ENCODE measurements around the gene CTBP2. TPM values are rescaled to one million over a fixed set of nuclear protein-coding genes. Genes with fewer than 3 reads are reported as not detected.

CTBP2 gene
- 94.2 TPM for polyA plus RNA-seq (2013, experiment 1 of 2; ENCODE audit: insufficient read length)
- 77.1 TPM for polyA plus RNA-seq (2013, experiment 2 of 2; ENCODE audit: insufficient read length)

DNA sequence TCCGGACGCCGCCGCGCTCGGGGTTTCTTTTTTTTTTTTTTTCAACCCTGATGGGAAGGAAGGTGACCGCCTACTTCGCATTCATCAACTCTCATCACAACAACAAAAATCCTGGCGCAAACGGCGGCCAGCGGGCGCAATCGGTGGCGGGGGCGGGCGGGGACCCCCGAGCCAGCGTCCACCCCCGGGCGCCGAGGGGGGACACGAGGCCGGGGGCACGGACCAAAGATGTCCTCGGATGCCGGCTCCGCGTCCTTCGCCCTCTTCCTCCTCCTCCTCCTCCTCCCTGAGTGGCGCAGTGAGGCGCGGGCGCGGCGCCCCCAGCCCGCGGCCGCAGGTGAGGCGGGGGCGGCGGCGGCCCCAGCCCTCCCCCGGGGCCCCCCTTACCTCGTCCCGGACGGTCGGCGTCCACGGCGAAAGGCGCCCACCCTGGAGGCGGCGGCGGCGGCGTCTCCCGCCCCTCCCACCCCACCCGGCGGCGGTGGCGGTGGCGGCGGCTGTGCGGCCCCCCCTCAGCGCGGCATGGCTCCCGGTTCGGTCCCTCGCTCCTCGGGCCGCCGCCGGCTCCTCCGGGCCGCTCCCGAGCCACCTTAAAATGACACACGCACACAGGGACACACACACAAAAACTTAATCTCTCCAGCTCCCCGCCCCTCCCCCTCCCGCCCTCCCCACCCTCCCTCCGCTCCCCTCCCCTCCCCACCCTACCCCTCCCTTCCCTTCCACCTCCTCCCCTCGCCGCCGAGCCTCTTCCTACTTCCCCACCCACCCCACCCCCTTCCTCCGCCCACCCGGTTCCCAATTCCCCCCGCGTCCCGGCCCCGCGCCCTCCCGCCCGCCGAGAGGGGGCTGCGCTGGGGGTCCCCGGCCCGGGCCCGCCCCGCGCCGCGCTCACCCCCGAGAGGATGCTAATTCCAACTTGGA, at the start of gene CTBP2:
Gene CTBP2, minus strand, starts transcription at position 632 of the 924 bp plus-strand sequence.
- peak; percentile 71 for DNase-seq

DNA sequence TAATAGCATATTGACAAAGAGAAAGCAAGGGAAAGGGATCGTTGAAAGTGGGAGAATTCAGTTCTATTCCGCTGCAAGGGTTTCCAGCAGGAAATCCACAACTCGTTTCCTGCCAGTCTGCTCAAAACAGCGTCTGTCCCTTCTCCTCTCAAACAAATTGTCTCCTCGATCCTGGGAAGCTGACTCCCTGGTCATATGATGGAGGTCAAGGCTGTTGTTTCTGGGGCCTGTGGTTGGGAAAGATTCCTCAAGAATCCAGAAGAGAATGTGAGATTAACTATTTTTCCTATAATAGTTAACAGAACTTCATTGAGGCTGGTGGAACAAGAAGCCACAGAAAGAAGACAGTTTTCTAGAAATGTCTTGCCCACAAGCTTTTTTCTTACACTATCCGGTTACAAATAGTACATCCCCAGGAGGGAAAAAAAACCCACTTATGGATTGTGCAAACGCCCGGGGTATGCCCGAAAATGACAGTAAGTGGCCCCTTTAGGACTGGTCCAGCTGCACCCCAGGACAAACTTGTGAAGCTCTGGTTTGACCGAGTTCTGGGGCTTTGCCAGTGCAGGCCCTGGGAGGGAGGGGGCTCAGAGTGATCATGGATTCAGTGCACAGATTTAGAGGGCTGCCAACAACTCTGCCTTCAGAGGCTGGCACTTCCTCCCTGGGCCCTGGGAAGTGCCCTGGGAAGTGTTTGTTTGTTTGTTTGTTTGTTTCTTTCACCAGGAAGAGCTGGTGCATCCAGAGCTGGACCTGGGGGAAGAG, 49.4 kb upstream of the CTBP2 start:
- peak; percentile 55 for DNase-seq

DNA sequence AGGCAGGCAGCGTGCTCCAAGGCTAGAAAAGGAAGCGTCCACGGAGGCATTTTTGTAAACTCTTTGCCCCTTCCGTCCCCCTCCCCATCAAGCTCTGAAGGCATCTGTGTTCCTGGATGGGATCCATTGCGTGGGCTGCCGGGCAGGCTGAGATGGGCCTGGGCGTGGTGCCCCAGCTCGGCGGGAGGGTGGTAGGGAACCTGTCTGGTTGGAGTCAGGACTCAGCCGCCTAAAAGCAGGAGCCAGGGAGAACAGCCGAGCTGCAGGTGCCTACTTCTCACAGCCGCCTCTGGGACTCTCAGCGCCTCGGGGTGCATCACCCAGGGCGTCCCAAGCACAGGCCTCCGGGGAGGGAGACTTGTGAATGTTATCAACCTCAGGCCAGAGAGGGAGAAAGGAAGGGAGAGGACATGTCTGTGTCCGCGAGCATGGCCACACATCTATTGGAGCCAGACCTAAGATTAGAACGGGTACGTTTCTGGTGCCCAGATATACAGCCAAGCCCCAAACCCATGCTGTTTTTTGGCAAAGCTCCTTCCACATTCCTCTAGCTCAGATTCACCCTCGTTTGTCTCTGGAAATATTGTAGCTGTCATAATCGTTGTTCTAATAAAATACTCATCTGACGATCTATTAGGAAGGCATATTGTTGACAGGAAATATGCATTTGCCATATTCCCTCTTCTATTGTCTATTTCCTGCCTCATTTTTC, 48.6 kb upstream of the CTBP2 start:
- DNase-seq = peak; percentile 34

DNA sequence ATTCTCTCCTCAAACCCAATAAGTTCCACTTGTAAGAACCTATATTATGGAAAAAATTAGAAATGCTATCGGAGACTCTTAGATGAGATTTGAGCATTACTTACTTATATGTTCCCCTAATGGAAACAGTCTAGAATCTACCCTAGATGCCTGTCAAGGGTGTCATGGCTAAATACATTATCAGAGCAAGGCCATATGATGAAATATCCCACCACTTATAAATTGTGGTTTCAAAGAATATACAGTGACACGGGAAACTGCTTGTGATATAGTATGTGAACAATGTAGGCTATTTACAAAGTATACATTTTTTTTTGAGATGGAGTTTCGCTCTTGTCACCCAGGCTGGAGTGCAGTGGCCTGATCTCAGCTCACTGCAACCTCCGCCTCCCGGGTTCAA, 46.3 kb upstream of the CTBP2 start:
- peak; percentile 32 for DNase-seq

GRCh38 chr10:125205431-125205830, 45.1 kb upstream of the CTBP2 start:
- DNase-seq = no peak

- no peak for DNase-seq
Observed at GRCh38 chr10:125204400-125204799, 44.0 kb upstream of the CTBP2 start.

- no peak for DNase-seq
Observed at GRCh38 chr10:125203186-125203800, 42.9 kb upstream of the CTBP2 start.

GRCh38 chr10:125201791-125202622, 41.6 kb upstream of the CTBP2 start:
- no peak for DNase-seq

GRCh38 chr10:125201108-125201524, 40.8 kb upstream of the CTBP2 start:
- peak; percentile 18 for DNase-seq

DNA sequence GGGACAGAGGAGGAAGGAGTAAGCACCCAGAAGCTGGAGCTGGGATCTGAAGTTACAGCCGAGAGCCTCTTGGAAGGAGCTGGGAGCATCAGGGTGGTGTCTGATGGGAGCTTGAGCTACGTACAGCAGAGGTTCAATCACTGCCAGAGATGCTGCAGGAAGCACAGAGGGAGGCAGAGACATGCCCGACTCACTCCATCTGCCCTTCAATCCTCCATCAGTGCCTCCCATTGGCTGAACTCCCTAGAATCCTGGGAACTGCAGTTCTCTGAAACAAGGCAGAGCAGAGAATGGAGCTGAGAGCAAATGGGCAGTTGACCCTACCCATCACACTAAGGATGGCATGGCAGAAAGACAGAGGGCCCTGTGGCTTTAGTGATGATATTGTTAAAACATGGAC, 40.0 kb upstream of the CTBP2 start:
- no peak for DNase-seq

GRCh38 chr10:125199270-125199669, 38.9 kb upstream of the CTBP2 start:
- DNase-seq = no peak

DNA sequence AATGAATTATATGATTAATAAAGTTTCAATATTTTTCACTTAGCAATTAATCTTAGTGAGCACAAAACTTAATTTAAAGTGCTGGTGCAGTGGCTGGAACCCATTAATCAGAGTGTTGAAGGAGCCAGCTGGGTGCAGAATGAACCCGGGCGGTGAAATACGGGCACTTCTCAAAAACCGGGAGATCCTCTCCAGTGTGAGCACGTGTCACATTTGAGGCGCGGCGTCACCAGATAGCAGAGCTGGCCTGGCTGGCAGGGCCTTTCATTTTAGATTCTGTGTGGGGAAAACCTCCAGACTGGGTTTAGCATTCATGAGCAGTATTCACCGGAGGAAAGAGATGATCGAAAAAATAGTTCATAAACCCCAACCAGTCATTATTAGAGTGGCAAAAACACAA, 34.5 kb upstream of the CTBP2 start:
- DNase-seq = no peak

DNA sequence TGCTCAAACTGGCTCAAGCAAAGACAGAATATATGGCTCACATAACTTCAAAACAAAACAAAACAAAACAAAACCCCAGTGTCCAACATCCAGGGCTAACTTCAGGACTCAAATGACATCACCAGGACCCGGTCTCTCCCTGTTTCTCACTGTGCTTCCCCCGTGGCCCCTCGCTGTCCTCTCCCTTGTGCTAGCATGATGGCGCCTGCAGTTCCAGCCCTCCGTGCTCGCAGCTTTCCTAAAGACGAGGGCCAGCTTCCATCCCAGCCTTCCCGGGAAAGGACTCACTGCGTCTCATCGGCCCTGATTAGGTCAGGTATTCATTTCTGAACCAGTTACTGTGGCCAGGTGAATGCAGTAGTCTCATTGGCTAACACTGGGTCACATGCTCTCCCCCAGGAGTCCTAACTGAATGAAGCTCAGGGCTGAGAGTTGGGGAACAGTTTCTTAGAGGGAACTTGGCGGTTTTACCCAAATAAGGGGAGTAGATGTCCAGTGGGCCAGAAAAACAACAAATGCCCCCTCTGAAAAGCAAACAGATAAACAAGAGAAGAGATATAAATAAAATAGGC, 33.0 kb upstream of the CTBP2 start:
- DNase-seq = no peak

- DNase-seq = no peak
Observed at GRCh38 chr10:125192620-125193019, 32.3 kb upstream of the CTBP2 start.

- no peak for DNase-seq
Observed at GRCh38 chr10:125192005-125192404, 31.6 kb upstream of the CTBP2 start.

GRCh38 chr10:125190946-125191345, 30.6 kb upstream of the CTBP2 start:
- DNase-seq = no peak

GRCh38 chr10:125190414-125190813, 30.1 kb upstream of the CTBP2 start:
- DNase-seq = no peak

DNA sequence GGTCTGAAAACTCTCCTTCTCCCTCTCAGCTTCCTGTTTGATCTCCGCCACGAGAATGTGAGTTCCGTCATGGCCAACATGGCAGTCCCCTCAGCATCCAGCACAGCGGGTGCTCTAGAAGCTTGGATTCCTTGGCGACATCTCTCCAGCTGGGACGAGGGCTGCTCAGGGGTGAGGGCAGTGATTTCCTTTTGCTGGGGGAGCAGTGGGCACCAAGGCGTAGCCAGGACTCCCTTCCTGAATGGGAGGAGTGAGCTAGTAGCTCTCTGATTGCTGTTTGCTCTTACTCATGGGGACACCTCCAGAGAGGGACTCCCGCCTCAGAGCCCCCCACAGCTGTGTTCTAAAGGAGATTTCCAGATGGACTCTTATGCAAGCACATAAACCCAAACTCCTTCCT, 28.8 kb upstream of the CTBP2 start:
- DNase-seq = no peak

DNA sequence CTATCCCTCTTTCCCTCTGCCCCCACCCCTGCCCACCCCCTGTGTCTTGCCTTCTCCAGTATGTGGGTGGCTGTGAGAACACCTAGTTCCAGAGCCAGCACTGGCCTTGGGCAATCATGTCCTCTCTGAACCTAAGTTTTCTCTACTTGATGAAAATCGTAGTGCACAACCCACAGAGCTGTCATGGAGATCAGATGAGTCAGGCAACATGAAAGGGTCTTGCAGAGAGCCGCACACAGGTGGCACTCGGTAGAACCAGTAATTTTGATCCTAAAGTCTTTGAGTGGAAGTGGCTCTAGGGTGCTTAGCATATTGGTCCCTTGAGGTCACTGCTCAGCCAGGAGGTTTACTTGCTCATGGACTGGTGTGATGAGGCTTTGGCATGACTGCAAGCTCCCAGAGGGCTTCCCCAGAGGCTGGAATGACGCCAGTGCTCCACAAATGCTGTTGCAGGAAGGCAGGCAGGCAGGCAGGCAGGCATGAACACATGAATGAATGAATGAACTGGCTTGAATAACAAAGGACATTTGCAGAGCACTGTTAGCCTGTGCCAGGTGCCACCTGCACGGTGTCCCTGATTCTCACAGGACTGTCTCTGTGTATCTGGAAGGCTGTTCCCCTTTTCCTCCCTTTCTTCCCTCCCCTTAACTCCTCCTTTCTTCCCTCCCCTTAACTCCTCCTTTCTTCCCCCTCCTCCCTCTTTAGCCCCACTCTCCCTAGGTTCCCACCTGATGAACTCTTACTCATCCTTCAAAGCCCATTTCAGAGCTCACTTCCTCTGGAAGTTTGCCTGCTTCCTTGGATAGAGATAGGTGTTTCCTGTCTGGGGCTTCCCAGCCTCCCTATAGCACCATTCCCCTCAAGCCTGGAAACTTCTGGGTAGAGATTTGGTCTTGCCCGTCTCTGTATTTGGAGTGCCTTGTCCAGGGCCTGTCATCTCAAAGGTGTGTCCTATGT, 27.2 kb upstream of the CTBP2 start:
- DNase-seq = no peak
